NCI-H1105 (cell line): Measurements from ENCODE around the gene TULP4.

Experiments used
- DNase-seq: peaks from one replicate; lab custom pipeline; 2025; lab: John Stamatoyannopoulos, UW

TULP4 gene

GRCh38 chr6:158312165-158312564, at the start of gene TULP4:
Gene TULP4, plus strand, starts transcription at chr6:158312465. Its CDS starts 1,552 bp downstream, at chr6:158314017.
- no peak for DNase-seq

- DNase-seq = no peak
These were observed 49.5 kb upstream of the TULP4 start for GRCh38 chr6:158262755-158263154.

GRCh38 chr6:158264180-158264579, 48.1 kb upstream of the TULP4 start:
- DNase-seq = no peak

- no peak for DNase-seq
These were observed 46.1 kb upstream of the TULP4 start for GRCh38 chr6:158266131-158266530.

- DNase-seq = no peak
These were observed 43.7 kb upstream of the TULP4 start for GRCh38 chr6:158268361-158269147.

GRCh38 chr6:158269657-158270056, 42.6 kb upstream of the TULP4 start:
- DNase-seq = no peak

- DNase-seq = no peak
These were observed 41.7 kb upstream of the TULP4 start for GRCh38 chr6:158270389-158271127.

- DNase-seq = no peak
These were observed 39.9 kb upstream of the TULP4 start for GRCh38 chr6:158272324-158272723.

- no peak for DNase-seq
These were observed 34.3 kb upstream of the TULP4 start for GRCh38 chr6:158278004-158278403.

- no peak for DNase-seq
These were observed 32.6 kb upstream of the TULP4 start for GRCh38 chr6:158279615-158280014.

- no peak for DNase-seq
These were observed 28.8 kb upstream of the TULP4 start for GRCh38 chr6:158283304-158283980.

GRCh38 chr6:158284007-158284875, 28.0 kb upstream of the TULP4 start:
- DNase-seq = no peak

- DNase-seq = no peak
These were observed 27.2 kb upstream of the TULP4 start for GRCh38 chr6:158284876-158285655.

GRCh38 chr6:158285656-158286021, 26.6 kb upstream of the TULP4 start:
- DNase-seq = no peak

- DNase-seq = no peak
These were observed 25.9 kb upstream of the TULP4 start for GRCh38 chr6:158286413-158286812.

- DNase-seq = no peak
These were observed 25.2 kb upstream of the TULP4 start for GRCh38 chr6:158287047-158287446.

GRCh38 chr6:158290040-158290439, 22.2 kb upstream of the TULP4 start:
- DNase-seq = no peak

GRCh38 chr6:158290659-158291058, 21.6 kb upstream of the TULP4 start:
- no peak for DNase-seq

GRCh38 chr6:158292016-158292415, 20.2 kb upstream of the TULP4 start:
- no peak for DNase-seq

GRCh38 chr6:158293122-158293521, 19.1 kb upstream of the TULP4 start:
- no peak for DNase-seq
